ENCODE data around the gene GSTO1.

DNA sequence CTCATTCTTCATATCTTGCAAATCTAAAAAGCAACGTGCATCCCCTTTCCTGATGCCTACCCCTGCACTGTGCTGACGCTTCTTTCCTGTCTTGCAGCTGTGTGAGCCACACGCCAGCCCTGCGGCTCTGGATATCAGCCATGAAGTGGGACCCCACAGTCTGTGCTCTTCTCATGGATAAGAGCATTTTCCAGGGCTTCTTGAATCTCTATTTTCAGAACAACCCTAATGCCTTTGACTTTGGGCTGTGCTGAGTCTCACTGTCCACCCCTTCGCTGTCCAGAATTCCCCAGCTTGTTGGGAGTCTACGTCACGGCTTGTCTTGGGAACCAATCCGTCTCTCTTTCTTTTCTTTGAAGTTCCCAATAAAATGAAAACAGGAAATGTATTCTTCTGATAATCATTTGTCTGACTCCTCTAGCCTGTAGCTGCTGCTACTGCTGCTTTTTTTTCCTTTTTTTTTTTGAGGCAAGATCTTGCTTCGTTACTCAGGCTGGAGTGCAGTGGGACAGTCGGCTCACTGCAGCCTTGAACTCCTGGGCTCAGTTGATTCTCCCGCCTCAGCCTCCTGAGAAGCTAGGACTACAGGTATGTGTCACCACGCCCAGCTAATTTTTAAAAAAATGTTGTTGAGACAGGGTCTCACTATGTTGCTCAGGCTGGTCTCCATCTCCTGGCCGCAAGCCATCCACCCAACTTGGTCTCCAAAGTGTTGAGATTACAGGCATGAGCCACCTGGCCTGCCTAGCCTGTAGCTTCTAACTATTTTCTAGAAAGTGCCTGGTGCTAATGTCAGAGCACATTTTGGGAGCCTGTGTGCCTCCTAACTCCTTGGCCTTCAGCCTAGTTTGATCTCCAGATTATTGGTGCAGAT is 44.6 kb downstream of the GSTO1 start:
- TF ChIP-seq, protein P1, sequence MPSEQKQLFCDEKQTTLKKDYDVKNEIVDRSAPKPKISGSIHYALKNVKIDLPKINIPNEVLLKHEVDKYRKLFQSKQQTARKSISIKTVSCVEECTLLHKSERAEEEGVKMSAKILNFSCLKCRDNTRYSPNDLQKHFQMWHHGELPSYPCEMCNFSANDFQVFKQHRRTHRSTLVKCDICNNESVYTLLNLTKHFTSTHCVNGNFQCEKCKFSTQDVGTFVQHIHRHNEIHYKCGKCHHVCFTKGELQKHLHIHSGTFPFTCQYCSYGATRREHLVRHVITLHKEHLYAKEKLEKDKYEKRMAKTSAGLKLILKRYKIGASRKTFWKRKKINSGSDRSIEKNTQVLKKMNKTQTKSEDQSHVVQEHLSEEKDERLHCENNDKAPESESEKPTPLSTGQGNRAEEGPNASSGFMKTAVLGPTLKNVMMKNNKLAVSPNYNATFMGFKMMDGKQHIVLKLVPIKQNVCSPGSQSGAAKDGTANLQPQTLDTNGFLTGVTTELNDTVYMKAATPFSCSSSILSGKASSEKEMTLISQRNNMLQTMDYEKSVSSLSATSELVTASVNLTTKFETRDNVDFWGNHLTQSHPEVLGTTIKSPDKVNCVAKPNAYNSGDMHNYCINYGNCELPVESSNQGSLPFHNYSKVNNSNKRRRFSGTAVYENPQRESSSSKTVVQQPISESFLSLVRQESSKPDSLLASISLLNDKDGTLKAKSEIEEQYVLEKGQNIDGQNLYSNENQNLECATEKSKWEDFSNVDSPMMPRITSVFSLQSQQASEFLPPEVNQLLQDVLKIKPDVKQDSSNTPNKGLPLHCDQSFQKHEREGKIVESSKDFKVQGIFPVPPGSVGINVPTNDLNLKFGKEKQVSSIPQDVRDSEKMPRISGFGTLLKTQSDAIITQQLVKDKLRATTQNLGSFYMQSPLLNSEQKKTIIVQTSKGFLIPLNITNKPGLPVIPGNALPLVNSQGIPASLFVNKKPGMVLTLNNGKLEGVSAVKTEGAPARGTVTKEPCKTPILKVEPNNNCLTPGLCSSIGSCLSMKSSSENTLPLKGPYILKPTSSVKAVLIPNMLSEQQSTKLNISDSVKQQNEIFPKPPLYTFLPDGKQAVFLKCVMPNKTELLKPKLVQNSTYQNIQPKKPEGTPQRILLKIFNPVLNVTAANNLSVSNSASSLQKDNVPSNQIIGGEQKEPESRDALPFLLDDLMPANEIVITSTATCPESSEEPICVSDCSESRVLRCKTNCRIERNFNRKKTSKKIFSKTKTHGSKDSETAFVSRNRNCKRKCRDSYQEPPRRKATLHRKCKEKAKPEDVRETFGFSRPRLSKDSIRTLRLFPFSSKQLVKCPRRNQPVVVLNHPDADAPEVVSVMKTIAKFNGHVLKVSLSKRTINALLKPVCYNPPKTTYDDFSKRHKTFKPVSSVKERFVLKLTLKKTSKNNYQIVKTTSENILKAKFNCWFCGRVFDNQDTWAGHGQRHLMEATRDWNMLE (tag by site-specific recombination; conservative IDR thresholded peaks at IDR 0.05; ENCODE audit: low read depth) = no peak
- TF ChIP-seq, protein P2, sequence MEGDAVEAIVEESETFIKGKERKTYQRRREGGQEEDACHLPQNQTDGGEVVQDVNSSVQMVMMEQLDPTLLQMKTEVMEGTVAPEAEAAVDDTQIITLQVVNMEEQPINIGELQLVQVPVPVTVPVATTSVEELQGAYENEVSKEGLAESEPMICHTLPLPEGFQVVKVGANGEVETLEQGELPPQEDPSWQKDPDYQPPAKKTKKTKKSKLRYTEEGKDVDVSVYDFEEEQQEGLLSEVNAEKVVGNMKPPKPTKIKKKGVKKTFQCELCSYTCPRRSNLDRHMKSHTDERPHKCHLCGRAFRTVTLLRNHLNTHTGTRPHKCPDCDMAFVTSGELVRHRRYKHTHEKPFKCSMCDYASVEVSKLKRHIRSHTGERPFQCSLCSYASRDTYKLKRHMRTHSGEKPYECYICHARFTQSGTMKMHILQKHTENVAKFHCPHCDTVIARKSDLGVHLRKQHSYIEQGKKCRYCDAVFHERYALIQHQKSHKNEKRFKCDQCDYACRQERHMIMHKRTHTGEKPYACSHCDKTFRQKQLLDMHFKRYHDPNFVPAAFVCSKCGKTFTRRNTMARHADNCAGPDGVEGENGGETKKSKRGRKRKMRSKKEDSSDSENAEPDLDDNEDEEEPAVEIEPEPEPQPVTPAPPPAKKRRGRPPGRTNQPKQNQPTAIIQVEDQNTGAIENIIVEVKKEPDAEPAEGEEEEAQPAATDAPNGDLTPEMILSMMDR (tag by site-specific recombination; IDR thresholded peaks at IDR 0.05) = no peak
- TF ChIP-seq, protein P3, sequence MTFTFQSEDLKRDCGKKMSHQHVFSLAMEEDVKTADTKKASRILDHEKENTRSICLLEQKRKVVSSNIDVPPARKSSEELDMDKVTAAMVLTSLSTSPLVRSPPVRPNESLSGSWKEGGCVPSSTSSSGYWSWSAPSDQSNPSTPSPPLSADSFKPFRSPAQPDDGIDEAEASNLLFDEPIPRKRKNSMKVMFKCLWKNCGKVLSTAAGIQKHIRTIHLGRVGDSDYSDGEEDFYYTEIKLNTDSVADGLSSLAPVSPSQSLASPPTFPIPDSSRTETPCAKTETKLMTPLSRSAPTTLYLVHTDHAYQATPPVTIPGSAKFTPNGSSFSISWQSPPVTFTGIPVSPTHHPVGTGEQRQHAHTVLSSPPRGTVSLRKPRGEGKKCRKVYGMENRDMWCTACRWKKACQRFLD (tag by site-specific recombination; IDR thresholded peaks at IDR 0.05) = no peak
- TF ChIP-seq, protein P4, sequence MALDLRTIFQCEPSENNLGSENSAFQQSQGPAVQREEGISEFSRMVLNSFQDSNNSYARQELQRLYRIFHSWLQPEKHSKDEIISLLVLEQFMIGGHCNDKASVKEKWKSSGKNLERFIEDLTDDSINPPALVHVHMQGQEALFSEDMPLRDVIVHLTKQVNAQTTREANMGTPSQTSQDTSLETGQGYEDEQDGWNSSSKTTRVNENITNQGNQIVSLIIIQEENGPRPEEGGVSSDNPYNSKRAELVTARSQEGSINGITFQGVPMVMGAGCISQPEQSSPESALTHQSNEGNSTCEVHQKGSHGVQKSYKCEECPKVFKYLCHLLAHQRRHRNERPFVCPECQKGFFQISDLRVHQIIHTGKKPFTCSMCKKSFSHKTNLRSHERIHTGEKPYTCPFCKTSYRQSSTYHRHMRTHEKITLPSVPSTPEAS (tag by site-specific recombination; IDR thresholded peaks at IDR 0.05) = no peak
- TF ChIP-seq MZF1 (tag by site-specific recombination; IDR thresholded peaks at IDR 0.05; ENCODE audit: borderline replicate concordance) (no peak), HOXC10 (CRISPR knock-in tag; IDR thresholded peaks at IDR 0.05) (no peak)
